Measurements from ENCODE around the gene GPX1. TPM values are rescaled to one million over a fixed set of nuclear protein-coding genes. Genes with fewer than 3 reads are reported as not detected.
A peak's percentile ranks its signal among the peaks of the same experiment; 100 is the strongest.
"Not testable (repeated sequence)": the region's sequence is repeated elsewhere in the genome, so short reads cannot be mapped to it uniquely, and the experiment has no call there.

GPX1 gene
- total RNA-seq, 1 donor from 2014 or later, result 415 TPM

- no peak overlapping the region for H3K27ac ChIP-seq
- H3K27me3 ChIP-seq, result no peaks in the 10 kb centered on the region
- no peak for DNase-seq
- no peak overlapping the region for H3K4me3 ChIP-seq
- H3K9me3 ChIP-seq, result no peaks in the 10 kb centered on the region
- ATAC-seq, result no peak
- H3K36me3 ChIP-seq, result peaks cover 79% of the 10 kb centered on the region
- intact Hi-C loops (cut with DNase I), result no loop called here
- TF ChIP-seq, protein P1, sequence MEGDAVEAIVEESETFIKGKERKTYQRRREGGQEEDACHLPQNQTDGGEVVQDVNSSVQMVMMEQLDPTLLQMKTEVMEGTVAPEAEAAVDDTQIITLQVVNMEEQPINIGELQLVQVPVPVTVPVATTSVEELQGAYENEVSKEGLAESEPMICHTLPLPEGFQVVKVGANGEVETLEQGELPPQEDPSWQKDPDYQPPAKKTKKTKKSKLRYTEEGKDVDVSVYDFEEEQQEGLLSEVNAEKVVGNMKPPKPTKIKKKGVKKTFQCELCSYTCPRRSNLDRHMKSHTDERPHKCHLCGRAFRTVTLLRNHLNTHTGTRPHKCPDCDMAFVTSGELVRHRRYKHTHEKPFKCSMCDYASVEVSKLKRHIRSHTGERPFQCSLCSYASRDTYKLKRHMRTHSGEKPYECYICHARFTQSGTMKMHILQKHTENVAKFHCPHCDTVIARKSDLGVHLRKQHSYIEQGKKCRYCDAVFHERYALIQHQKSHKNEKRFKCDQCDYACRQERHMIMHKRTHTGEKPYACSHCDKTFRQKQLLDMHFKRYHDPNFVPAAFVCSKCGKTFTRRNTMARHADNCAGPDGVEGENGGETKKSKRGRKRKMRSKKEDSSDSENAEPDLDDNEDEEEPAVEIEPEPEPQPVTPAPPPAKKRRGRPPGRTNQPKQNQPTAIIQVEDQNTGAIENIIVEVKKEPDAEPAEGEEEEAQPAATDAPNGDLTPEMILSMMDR (IDR thresholded peaks at IDR 0.05), result no peak
- H3K4me1 ChIP-seq, result no peaks in the 10 kb centered on the region
Observed at GRCh38 chr3:49371946-49372345, 13.8 kb upstream of the GPX1 start.

GRCh38 chr3:49370585-49371290 lies 12.6 kb upstream of the GPX1 start:
- Histone ChIP-seq H3K27ac (no peak overlapping the region), H3K9me3 (no peaks in the 10 kb centered on the region), H3K27me3 (no peaks in the 10 kb centered on the region), H3K36me3 (peaks cover 91% of the 10 kb centered on the region), H3K4me3 (no peak overlapping the region), H3K4me1 (no peaks in the 10 kb centered on the region)
- intact Hi-C loops (cut with DNase I), result no loop called here
- DNase-seq (no peak), ATAC-seq (no peak)
- TF ChIP-seq, protein P1 (IDR thresholded peaks at IDR 0.05), result no peak

- intact Hi-C loops (cut with DNase I), result no loop called here
- peaks cover 86% of the 10 kb centered on the region for H3K36me3 ChIP-seq
- no peak overlapping the region for H3K27ac ChIP-seq
- no peak overlapping the region for H3K4me3 ChIP-seq
- H3K4me1 ChIP-seq, result peaks cover 17% of the 10 kb centered on the region
- no peak for DNase-seq
- TF ChIP-seq, protein P1 (IDR thresholded peaks at IDR 0.05), result no peak
- H3K27me3 ChIP-seq, result no peaks in the 10 kb centered on the region
- H3K9me3 ChIP-seq, result no peaks in the 10 kb centered on the region
- ATAC-seq, result no peak
Observed at GRCh38 chr3:49362561-49362960, 4.4 kb upstream of the GPX1 start.

DNA sequence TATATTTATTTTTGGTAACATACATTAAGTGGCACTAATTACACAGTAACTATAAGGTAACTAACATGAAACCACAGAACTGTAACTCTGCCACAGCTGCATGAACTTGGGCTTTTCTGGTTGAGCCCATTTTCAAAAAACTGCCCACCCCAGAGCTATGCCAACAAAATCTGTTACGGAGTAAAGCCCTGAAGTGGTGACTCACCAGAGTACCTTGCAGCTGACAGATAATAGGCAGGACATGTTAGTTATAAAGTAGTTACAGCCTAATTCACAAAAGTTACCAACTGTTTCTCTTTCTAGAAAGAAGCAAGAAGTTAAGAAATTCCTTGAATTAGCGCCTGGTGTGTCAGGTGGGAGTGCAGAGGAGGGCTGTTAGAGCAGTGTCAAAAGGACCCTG lies 1.5 kb upstream of the GPX1 start:
- Histone ChIP-seq H3K27me3 (no peaks in the 10 kb centered on the region), H3K4me1 (peaks cover 35% of the 10 kb centered on the region), H3K27ac (peak overlapping the region; percentile 96), H3K36me3 (peaks cover 79% of the 10 kb centered on the region), H3K4me3 (no peak overlapping the region), H3K9me3 (no peaks in the 10 kb centered on the region)
- TF ChIP-seq, protein P1 (IDR thresholded peaks at IDR 0.05), result no peak
- intact Hi-C loops (cut with DNase I), result no loop called here
- ATAC-seq (no peak), DNase-seq (no peak)

DNA sequence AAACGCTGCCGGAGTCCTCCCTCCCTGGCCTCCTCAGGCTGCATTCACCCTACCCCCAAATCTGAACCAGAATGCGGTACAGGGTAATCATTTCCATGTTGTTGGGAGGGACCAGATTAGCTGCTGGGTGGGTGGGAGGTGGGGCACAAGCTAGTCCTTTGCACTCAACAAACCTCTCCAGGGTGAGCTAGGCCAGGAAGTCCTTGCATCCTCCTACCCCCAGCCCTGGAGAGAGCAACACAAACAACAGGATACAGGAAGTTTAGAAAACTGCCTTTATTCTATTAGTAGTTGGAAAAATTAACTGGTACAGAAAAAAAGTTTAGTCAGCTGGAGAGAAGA lies 702 bp upstream of the GPX1 start:
- Histone ChIP-seq H3K4me1 (peaks cover 35% of the 10 kb centered on the region), H3K36me3 (peaks cover 71% of the 10 kb centered on the region), H3K9me3 (no peaks in the 10 kb centered on the region), H3K27me3 (no peaks in the 10 kb centered on the region), H3K4me3 (peak overlapping the region; percentile 85), H3K27ac (peak overlapping the region; percentile 96)
- ATAC-seq, result no peak
- TF ChIP-seq, protein P1 (IDR thresholded peaks at IDR 0.05), result no peak
- intact Hi-C loops (cut with DNase I), result no loop called here
- no peak for DNase-seq

DNA sequence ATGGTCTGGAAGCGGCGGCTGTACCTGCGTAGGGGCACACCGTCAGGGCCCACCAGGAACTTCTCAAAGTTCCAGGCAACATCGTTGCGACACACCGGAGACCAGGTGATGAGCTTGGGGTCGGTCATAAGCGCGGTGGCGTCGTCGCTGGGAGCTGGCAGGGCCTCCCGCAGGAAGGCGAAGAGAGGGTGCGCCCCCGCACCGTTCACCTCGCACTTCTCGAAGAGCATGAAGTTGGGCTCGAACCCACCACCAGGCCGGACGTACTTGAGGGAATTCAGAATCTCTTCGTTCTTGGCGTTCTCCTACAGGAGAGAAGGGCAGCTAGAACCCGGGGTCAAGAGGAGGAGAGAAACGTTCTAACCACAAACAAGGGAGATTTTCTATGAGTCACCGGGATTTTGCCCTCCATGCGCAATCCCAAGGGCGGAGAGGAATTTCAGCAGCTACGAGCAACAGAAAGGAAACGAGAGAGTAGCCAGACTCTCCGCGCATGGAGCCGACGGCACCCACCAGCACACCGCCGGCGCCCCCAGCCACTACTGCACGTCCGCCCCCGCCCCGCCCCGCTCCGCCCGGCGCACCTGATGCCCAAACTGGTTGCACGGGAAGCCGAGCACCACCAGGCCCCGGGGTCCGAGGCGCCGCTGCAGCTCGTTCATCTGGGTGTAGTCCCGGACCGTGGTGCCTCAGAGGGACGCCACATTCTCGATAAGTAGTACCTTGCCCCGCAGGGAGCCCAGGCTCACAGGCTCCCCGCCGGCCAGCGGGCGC lies 523 bp downstream of the GPX1 start:
- intact Hi-C loops (cut with DNase I), result not testable (repeated sequence)
- H3K36me3 ChIP-seq, result peaks cover 59% of the 10 kb centered on the region
- peaks cover 38% of the 10 kb centered on the region for H3K4me1 ChIP-seq

DNA sequence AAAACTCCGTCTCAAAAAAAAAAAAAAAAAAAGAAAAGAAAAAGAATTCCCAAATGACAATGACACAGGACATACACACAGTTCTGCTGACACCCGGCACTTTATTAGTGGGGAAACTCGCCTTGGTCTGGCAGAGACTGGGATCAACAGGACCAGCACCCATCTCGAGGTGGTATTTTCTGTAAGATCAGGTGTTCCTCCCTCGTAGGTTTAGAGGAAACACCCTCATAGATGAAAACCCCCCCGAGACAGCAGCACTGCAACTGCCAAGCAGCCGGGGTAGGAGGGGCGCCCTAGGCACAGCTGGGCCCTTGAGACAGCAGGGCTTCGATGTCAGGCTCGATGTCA lies 1.1 kb downstream of the GPX1 start:
- ATAC-seq, result peak; percentile 0

More for the DNA sequence above, 523 bp downstream of the GPX1 start:
- peak overlapping the region; percentile 96 for H3K27ac ChIP-seq
- H3K27me3 ChIP-seq, H3K9me3 ChIP-seq: not testable (repeated sequence)
- peak; percentile 50 for ATAC-seq
- peak overlapping the region; percentile 85 for H3K4me3 ChIP-seq
- peak; percentile 83 for DNase-seq

More for the DNA sequence above, 1.1 kb downstream of the GPX1 start:
- DNase-seq; intact Hi-C loops (cut with DNase I); H3K27me3 ChIP-seq; H3K9me3 ChIP-seq: not testable (repeated sequence)
- Histone ChIP-seq H3K27ac (peak overlapping the region; percentile 96), H3K4me3 (peak overlapping the region; percentile 85), H3K4me1 (peaks cover 43% of the 10 kb centered on the region), H3K36me3 (peaks cover 53% of the 10 kb centered on the region)

Measured in upper lobe of right lung (tissue), 1 donor.